GM19238 (cell line): ENCODE data around the gene TMEM9.

Experiments used
- DNase-seq: peaks from one replicate; pipeline ENCODE4 v3.0.0; 2011; ENCODE audit warnings: low spot score; ENCODE audit not compliant: insufficient read length

TMEM9 gene

DNA sequence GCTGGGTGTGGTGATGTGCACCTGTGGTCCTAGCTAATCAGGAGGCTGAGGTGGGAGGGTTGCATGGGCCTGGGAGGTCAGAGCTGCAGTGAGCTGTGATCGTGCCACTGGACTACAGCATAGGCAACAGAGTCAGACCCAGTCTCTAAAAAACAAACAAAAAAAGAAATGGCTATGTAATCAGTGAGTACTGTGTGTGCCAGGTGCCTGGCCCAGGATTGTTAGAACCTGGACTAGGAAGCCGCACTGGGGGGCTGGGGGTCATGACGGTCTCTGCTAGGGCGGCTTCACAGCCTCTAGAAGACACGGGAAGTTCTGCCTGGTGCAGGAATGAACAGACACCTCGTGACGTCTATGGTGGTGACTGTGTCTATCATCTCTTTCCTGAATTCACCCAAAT is 8.5 kb downstream of the TMEM9 start:
- no peak for DNase-seq

DNA sequence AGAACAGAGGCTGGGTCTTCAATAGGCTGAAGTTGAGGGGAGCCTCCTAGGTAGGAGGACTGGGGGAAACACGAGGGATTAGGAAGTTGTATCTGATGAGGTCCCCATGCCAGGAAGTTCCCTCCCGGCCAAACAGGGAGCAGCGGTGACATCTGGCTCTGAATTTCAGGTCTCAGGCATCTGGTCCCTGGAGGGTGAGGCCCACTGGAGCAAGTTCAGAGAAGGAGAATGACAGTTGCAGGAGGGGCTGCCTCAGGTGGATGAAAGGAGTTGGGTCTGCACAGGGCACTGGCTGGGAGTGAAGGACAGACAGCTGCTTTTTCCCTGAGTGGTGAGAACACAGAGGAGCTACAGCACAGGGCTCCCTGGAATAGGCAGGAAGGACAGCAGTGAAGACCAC is 9.1 kb downstream of the TMEM9 start:
- DNase-seq, result no peak

DNA sequence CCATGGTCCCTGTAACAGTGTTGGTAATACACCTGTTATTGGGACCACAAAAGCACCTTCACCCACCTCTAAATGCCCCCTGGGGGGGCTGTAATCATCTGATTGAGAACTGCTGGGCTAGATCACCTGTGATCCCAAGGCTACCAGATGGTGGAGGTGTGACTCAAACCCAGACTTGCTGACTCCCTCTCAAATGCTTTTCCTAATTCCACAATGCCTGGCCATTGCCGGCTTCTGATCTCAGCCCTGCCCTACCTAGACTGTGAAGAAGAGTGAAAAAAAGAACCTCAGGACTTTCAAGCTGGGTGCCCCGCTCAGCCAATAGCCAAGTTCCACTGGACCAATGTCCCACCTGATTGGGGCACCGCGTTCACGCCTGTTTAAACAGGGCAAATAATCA is 9.6 kb downstream of the TMEM9 start:
- no peak for DNase-seq

DNA sequence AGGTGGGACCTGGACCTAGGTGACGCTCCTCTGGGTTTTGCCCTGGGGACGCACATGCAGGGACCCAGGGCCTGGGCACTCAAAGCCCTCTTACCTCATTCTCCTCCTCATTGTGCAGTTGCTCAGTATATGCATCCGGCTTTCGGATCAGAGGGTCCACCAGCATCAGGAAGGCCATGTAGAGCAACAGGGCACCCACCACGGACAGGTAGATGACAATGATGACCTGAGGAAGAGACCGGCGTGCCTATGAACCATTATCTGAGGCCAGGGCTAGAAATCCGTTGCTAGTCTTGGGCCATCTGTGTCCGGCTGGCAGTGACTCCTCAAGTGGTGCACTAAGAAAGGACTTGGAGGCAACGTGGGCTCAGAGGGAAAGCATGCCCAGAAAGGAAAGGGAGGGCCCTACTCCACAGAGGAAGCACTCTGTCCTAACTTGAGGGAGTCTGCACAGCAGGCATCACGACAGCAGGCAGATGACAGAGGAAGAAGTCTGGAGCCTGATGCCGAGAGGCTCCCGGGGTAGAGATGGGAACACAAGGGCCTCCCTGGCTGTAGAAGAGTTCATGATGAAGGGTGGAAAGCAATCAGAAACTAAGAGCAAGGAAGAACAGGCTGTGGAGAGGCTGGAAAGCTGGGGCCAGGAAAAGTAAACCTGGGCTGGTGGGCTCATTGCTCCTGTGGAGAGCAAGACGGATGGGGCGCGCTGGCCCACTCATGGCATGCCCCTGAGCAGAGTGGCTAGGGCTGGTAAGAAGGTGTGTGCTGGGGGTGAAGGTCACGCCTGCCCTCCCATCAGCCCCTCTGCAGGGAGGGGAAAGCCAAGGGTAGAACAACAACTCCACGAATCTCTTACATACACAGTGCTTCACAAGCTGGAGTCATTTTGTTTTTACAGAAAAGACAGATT is 10.3 kb downstream of the TMEM9 start:
- DNase-seq, result no peak

DNA sequence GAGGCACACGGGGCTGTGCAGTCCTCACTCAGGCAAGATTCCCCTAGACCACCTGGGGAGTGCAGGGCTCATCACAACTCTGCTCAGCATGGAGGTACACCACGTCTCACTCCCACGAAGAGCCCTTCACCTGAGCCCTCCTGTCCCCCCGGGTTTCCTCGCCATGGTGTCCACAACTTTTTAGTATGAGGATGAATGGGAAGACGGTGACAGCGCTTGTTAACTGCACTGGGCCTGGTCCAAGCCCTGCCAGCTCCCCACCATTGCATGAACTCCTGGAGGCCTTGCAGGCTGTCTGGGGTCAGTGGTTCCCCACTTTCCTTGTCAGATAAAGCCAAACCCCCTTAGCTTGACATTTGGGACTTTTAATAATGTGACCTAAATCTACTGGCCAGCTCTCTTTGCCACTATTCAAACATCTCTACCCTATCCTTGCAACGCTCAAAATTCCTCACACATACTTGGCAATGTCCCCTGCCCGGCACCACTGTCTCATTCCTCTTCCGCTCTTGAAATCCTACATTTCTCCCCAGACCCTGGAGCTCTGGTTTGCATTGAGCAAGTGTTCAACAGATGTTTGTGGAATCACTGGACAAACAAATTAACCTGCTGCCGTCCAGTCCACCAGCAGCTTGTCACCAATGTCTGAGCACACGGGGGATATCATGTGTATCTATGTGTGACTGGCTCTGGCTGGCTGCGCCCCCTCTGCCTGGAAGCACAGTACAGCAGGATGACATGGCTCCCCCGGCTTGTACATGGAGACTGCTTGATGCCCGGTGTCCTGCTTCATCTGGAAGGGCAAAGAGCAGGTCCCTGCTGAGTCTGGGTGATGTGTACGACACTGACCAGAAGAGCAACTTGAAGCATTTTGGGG is 11.2 kb downstream of the TMEM9 start:
- no peak for DNase-seq

DNA sequence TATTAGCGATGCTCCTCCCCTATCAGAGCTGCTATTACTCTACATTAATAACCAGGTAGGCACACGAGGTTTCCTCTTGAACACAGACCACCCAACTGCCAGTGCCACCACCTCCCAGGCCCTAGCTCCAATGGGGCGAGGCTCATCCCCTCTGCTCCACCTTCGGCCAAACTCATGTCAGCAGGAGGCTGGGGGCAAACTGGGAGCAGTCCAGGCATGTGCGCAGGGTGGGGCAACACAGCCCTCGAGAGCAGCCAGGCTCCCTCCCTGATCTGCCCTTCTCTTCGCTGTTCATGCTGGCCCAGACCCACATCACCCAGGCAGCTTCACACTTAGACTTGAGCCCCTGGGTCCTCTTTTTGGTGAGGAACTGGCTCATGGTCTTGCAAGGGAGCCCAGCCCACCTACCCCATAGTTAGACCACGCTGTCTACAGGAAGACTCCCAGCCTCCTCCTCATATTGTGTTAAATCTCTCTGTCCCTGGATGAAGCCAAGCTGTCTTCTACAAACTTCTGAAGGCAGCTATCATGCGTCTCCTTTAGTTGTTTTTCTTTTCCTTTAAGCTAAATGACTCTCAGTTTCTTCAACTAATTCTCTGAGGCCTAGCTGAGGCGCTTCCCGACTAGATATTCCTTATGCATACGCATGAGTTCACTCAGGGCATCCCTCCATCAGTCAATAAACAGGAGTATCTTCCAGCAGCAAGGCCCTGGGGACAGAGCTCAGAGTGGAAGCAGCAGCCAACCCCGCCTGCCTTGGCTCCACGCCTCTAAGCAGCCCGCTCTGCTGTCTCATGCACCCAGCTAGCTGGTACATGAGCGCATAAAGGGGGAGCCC is 12.0 kb downstream of the TMEM9 start:
- DNase-seq, result no peak

DNA sequence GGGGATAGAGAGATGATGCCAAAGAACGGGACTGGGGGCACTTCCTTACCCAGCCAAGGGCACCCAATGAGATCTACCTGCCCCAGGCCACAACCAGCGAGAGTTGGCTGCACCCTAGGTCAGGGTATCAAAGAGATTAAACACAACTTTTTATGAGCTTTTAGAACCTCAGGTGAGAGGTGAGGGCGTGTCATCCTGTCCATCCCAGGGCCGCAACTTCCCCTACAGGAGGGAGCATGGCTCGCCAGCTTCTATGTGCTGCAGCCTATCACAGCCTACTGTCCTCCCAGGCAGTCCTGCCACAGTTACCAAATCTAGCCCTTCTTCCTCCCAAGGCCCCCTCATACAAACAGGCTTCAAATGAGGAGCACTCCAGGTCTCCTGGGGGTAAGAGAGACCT is 12.9 kb downstream of the TMEM9 start:
- DNase-seq, result no peak

DNA sequence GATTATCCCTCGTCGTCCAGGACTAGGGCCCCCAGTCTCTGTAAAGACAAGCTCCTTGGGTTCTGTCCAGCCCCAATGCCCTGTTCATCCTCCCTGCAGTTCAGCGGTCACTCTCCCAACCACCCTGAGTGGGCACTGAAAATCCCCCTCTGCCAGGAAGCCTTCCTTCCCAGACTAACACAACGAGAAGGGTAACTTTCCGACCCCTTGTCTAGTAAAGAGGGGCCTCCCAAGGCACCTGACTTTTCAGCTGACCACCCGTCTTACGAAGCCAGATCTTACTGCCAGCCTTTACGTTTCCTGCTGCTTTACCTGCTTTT is 13.4 kb downstream of the TMEM9 start:
- DNase-seq, result no peak

DNA sequence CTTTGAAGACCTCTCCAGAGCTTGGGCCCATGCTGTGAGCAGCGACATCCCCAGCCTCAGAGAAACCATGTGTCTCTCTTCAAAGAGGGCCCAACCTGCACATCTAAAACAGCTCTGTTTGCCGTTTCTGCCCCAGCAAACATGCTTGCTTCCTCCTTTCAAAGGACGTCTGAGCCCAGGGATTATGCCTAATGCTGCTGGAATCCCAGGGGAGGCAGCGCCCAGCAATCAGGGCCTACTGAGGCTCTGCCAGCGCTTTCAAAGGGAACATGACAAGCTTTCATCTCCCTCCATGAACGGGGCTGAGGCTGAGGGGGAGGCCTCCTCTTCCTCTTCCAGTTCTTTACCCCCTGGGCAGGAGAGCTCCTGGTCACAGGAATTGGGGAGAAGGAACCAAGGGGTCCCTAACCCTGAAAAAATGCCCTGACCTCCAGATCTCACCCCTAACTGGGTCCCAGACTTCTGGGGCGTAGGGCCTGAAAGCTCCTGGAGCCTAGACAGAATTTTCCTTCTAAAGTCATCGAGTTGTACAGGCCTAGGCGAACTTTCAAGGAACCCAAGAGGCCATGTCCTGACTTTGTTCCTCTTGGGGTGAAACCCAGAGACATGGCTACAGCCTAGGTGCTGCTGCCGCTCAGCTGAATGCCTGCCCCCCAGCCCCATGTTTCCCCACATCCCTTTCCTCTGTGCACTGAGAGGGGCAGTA is 13.9 kb downstream of the TMEM9 start:
- no peak for DNase-seq

DNA sequence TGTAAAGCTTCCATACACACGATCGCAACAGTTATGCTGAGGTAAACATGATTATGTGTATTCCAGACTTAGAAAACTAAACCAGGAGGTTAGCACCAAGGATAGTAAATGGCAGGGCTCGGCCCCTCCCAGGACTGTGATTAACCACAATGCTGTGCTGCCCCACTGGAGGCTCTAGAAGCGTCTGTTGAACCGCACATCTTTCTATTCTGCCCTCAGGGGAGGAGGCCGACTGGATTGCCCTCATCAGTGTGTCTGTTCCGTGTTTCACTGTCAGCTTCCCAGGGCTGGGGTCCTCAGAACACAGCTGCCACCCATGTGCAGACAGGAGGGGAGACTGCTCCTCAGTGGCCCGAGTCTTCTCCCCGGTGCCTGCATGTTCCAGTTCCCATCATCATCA is 14.5 kb downstream of the TMEM9 start:
- no peak for DNase-seq

DNA sequence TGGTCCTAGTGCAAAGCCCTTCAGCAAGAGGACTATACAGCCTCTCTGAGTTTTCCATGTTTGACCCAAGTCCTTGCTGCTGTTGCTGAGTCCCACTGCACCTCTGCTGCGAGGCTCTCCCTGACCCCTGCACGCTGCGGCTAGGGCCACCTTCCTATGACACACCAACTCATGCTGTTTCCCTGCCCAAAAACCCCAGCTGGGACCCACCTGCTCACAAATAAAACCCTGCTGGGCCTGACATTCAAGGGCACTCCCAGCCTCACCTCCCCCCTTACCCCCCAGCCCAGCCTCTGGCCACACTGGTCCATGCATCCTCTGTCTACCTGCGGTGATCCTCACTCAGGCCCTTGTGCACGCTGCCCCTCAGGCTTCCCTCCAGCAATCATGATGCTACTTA is 15.0 kb downstream of the TMEM9 start:
- DNase-seq, result no peak

DNA sequence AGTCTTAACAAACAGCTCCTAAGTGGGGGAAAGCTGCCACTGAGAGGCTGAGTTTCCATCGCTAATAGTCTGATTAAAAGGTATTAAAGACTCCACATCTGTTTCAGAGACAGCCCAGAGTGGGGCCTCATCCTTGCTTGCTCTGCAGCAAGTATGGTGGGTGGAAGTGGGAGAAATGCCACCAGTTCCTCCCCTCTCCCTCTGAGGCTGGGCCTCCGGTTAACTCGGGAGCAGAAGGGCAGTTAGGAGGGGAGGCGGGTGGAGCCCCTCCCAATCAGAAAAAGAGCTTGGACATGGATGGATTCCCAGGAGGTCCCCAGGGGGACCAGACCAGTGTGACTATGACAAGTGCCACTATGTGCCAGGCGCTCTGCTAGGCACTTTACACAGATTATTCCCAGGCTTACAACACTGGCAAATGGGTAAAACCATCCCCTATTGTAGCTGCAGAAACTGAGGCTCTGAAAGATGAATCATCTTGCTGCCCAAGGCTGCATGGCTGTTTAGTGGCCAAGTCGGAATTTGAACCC is 15.9 kb downstream of the TMEM9 start:
- DNase-seq, result no peak

DNA sequence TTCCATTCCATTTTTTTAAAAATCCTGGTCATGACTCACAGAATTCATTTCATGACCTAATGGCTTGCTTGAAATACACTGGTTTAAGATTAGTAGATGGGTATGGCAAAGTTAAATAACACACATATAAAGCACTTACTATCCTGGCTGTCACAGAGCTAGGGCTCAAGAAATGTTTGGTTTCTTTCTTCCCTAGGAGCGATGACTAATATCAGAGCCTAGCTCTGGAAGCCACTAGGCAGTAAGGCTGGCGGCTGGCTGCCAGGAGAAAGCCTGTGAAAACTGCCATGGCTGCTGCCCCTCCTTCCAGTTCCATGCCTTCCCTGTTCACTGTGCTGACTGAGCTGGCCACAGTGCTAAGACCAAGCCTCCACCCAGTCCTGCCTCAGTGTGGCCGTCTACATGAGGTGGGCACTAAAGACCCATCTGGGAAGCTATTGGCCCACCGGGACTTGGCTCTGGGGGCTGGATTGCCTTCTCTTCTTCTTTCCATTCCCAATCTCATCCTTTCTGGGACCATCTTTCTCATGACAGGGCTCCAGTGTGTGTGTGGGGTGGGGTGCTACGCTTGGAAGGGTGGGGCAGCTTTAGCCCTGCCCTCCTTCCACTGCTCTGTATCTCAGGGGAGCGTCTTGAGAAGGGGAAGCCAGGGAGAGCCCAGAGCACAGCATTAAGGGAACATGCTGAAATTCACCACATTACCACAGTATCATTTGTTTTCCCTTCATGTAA is 16.5 kb downstream of the TMEM9 start:
- DNase-seq, result no peak

DNA sequence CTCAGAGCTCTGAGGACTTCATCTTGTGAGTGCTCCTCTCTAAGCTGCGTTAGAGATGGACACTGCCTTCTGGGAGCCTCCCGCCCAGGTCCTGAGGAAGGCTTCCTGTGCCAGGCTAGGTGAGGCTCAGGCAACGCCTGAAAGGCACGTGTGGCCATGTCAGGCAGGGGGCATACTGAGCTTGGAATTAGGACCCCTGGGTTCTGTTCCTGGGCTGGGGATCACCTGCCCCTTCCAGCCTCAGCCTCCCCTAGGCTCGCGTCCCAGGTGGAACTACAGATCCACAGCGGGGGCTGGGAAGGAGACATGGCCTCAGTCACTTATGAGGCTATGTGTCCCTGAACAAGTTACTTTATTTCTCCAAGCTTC is 17.3 kb downstream of the TMEM9 start:
- DNase-seq, result no peak

DNA sequence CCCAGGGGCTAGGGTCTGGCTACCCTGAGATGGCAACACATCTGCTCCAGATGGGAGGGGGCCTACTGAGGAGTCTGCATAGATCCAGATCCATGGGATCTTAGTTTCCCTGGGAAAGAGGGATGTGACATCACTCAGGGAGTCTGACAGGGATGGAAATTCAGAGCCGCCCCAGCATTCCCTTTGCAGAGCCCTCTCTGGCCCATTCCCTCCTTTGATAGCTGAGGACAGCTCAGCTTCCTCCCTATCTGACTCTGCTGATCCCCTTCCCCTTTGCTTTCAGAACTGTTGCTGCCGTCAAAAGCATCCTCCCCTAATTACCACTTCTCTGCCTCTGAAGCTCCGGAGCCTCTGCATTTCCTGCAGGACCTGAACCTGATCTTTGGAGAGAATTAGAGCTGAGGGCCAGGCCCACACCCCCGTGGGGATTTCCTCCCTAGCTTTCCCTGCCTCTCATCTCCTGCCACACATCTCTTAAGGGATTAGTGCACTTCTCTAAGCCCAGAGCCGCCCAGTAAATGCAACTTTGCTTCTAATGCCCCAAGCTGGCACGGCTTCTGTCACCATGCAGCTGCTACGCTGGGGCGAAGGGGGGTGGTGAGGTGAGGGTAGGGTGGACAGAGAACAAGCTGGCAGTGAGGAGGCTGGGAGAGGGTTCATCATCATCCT is 17.8 kb downstream of the TMEM9 start:
- no peak for DNase-seq

DNA sequence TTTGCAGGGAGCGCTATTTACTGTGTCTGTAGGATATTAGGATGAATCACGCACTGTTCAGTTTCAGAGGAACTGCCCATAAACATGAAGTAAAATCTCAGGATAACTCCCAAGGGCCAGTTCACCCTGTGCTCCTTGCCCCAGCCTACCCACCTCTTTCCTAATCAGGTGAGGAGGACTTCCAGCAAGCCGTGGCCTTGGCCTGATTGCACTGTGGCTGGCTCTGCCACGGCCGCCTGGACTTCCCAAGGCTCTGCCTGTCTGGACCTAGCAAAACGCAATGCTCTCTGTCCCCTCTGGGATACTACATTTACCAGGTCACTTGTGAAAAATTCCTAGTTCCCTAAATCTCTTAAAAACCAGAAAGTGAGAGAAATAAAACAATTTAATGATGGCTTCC is 19.9 kb downstream of the TMEM9 start:
- no peak for DNase-seq

DNA sequence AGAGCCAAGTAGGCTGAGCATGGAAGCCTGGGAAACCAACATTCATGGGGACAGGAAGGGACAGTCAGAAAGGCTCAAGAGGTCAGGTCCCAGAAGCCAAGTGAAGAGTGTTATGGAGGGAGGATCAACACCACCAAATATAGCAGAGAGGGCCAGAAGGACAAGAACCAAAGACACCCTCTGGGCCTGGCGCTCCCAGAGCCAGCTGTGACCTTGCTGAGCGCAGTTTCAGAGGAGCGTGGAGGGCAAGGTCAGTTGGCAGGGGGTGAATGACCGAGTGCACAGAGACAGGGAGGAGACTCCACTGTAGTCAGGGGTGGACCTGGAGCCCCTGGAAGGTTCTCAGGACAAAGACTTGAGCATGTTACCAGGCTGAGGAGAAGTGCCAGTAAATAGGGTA is 22.9 kb downstream of the TMEM9 start:
- no peak for DNase-seq

DNA sequence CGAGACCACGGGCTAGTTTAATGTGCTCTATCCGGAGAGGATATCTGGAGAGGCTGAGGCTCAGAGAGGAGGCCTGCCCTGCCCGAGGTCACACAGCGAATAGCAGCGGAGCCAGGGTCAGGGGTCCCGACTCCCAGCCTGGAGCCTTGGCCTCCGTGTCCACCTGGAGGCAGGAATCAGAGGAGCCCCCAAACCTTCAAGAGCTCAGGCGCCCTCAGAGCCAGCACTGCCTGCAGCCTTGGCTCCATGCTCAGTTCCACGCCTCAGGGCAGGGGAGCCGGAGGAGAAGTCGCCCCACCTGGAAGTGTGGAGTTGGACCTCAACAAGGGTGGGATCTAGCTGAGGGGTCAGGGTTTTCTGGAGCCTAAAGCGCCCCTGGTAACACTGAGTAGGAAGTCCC is 25.3 kb downstream of the TMEM9 start:
- no peak for DNase-seq

DNA sequence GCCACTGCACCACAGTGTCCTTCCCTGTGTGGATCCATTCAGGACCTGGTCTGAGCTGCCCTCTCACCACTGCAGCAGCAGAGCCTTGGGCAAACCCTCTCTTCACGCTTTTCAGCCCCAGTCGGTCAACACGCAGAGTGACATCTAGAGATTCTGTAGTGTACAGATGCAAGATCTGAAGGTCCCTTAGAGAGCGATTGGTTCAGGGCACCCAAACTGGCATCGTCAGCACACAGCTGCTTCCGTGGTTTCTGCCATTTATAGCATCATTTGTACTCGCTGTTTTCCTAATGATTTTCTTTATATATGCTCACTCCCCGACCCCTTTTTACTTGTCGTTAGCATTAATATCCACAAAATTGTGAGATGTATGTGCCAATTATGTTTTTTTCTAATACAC is 25.8 kb downstream of the TMEM9 start:
- no peak for DNase-seq
